Dedifferentiated amniotic fluid mesenchymal stem cell (primary cell): ENCODE results near the gene AWAT2.

Source experiments
- DNase-seq: peaks from one replicate; pipeline ENCODE4 v3.0.0-alpha.2; 2016; ENCODE audit errors: extremely low spot score

AWAT2 gene

GRCh38 chrX:69996113-69996468, 53.6 kb downstream of the AWAT2 start:
- no peak for DNase-seq

- no peak for DNase-seq
Observed at GRCh38 chrX:69995362-69996112, 54.2 kb downstream of the AWAT2 start.

GRCh38 chrX:69993494-69993893, 56.2 kb downstream of the AWAT2 start:
- no peak for DNase-seq

- DNase-seq, result no peak
Observed at GRCh38 chrX:69991685-69992084, 58.1 kb downstream of the AWAT2 start.
